BE2C (cell line): ENCODE results near the gene ZNF793.

ENCODE experiments used
- DNase-seq: peaks from one replicate; pipeline ENCODE4 v3.0.0-alpha.2; 2020
- H3K27me3 ChIP-seq: fragments of 250-450 bp; sonication (Bioruptor Pico); 2 replicates; pipeline ENCODE4 v1.5.1; 2020; ENCODE audit warnings: mild to moderate bottlenecking
- H3K36me3 ChIP-seq: fragments of 250-450 bp; sonication (Bioruptor Pico); 2 replicates; pipeline ENCODE4 v1.5.1; 2020; ENCODE audit warnings: mild to moderate bottlenecking
- H3K4me1 ChIP-seq: fragments of 250-450 bp; sonication (Bioruptor Pico); 2 replicates; pipeline ENCODE4 v1.5.1; 2020
- H3K4me3 ChIP-seq: 2 replicates; pipeline ENCODE4 v1.5.1; 2011; ENCODE audit warnings: low read depth, low read length
- H3K9me3 ChIP-seq: fragments of 250-450 bp; sonication (Bioruptor Pico); 2 replicates; pipeline ENCODE4 v1.5.1; 2020
- CTCF ChIP-seq: IDR thresholded peaks from 2 replicates; pipeline ENCODE4 v1.5.1; 2012; ENCODE audit warnings: mild to moderate bottlenecking, low read depth, low read length

The ZNF793 gene

GRCh38 chr19:37563518-37563917, 56.8 kb downstream of the ZNF793 start:
- peaks cover 6% of the 10 kb centered on the region for H3K9me3 ChIP-seq
- peaks cover 9% of the 10 kb centered on the region; the same call in 1 of the 2 replicates for H3K36me3 ChIP-seq
- DNase-seq, result no peak
- H3K4me3 ChIP-seq, result no peak overlapping the region
- H3K27me3 ChIP-seq, result no peaks in the 10 kb centered on the region
- no peaks in the 10 kb centered on the region for H3K4me1 ChIP-seq
- no peak for TF ChIP-seq CTCF

- Histone ChIP-seq H3K4me3 (no peak overlapping the region), H3K27me3 (no peaks in the 10 kb centered on the region), H3K36me3 (peaks cover 9% of the 10 kb centered on the region; the same call in 1 of the 2 replicates), H3K9me3 (peaks cover 6% of the 10 kb centered on the region), H3K4me1 (no peaks in the 10 kb centered on the region)
- DNase-seq, result no peak
- no peak for TF ChIP-seq CTCF
Measured at GRCh38 chr19:37564624-37565369, 58.1 kb downstream of the ZNF793 start.

- Histone ChIP-seq H3K4me3 (no peak overlapping the region), H3K27me3 (no peaks in the 10 kb centered on the region), H3K36me3 (peaks cover 9% of the 10 kb centered on the region; the same call in 1 of the 2 replicates), H3K9me3 (peaks cover 6% of the 10 kb centered on the region), H3K4me1 (no peaks in the 10 kb centered on the region)
- no peak for DNase-seq
- TF ChIP-seq CTCF, result no peak
Measured at GRCh38 chr19:37565370-37565669, 58.6 kb downstream of the ZNF793 start.

GRCh38 chr19:37572203-37572602, 65.5 kb downstream of the ZNF793 start:
- Histone ChIP-seq H3K4me3 (no peak overlapping the region), H3K9me3 (no peaks in the 10 kb centered on the region), H3K27me3 (no peaks in the 10 kb centered on the region), H3K36me3 (no peaks in the 10 kb centered on the region), H3K4me1 (no peaks in the 10 kb centered on the region)
- DNase-seq, result no peak
- TF ChIP-seq CTCF, result no peak

- Histone ChIP-seq H3K9me3 (no peaks in the 10 kb centered on the region), H3K4me3 (no peak overlapping the region), H3K4me1 (no peaks in the 10 kb centered on the region), H3K27me3 (no peaks in the 10 kb centered on the region), H3K36me3 (peaks cover 4% of the 10 kb centered on the region; the same call in 1 of the 2 replicates)
- no peak for DNase-seq
- peak; percentile 17 for TF ChIP-seq CTCF
Measured at GRCh38 chr19:37583340-37583739, 76.6 kb downstream of the ZNF793 start.
